ENCODE results near the gene POLR3GL. TPM values are rescaled to one million over a fixed set of nuclear protein-coding genes. Genes with fewer than 3 reads are reported as not detected.
A peak's percentile ranks its signal among the peaks of the same experiment; 100 is the strongest.

The POLR3GL gene
- total RNA-seq, 2 experiments from 2014 or later, result 27.3 to 30.9 TPM

DNA sequence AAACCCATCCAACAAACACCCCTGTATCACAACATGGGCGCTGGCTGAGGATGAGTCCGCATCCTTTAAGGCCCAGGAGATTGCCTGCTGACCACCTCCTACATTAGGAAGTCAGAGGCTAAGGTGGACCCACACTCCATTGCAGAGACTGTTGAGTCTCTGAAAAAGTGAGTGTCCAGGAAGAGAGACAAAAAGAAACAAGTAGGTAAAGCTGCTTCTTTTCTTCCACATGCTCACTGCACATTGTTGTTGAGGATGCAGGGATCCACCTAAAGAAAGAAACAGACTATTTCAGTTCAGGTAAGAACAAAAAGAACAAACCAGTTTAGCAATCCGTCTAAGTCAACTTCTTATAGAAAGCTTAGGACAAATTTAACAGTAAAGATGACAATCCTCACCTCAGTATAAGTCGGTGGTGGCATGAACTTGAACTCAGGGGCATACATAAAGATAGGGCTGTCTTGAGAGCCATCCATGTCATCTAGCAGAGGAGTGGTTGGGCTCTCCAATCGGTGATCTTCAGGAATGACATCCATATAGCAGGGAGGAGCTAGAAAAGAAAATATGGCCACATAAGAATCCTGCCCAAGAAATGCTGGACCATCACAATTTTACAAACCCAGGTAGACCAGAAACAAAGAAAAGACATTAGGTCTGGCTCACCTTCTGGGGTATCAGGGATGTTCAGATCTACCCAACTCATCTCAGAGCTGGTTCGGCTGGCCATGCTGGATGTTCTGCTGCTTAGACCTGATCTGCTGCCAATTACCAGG, 29.3 kb downstream of the POLR3GL start:
- CTCF ChIA-PET, result interaction anchor here (1.3 to 5.2 kb wide), 3 partner anchors 12 to 30 kb away, joined by 3 to 43 read pairs (median 13); partner anchors contain the start of gene ANKRD34A
- Mint-ChIP-seq H3K36me3 (peaks cover 38% of the 10 kb centered on the region), H3K9me3 (no peaks in the 10 kb centered on the region), H3K4me3 (peak overlapping the region; percentile 88), H3K27me3 (no peaks in the 10 kb centered on the region), H3K4me1 (ENCODE audit: low read depth) (peaks cover 57% of the 10 kb centered on the region), H3K27ac (peak overlapping the region; percentile 92)
- intact Hi-C loops (cut with micrococcal nuclease), result no loop called here
- POLR2A ChIA-PET, result interaction anchor here (0.6 to 13.2 kb wide), 4 partner anchors 9 to 30 kb away, joined by 3 to 183 read pairs (median 4); partner anchors contain the start of genes ANKRD34A and POLR3GL
- no peak for DNase-seq

DNA sequence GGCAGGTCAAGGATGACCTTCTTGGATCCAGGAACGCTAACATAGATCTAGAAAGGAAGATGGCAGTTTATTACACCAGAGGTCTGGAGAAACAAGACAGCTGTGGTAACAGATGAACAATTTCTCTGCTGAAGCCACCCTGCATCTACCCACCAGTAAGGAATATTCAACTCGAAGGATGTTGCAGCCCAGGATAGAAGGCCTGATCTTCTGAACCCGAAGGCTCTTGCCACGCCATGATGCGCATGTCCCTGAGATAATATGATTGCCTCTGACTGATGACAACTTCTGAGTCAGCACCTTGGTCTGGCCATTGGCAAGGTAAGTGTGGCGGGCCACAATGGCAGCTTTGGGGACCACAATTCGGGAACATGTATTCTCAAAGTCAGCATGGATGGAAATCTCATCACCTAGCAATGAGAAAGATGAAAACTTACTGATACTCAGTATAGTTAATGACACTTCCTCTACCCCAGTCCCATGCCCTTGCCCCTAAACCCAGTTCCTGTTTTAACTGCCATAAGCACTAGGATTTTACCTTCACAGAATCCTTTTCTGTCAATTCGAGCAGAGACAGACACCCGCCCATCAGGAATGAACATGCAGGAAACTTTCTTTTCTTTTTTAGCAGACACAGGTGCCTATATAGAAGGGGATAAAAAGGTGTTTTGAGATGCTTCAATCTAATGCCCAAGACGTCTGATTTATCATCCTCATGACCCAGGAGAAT, 30.1 kb downstream of the POLR3GL start:
- Mint-ChIP-seq H3K27ac (peak overlapping the region; percentile 92), H3K4me3 (peak overlapping the region; percentile 88), H3K36me3 (peaks cover 38% of the 10 kb centered on the region), H3K9me3 (no peaks in the 10 kb centered on the region), H3K27me3 (no peaks in the 10 kb centered on the region), H3K4me1 (ENCODE audit: low read depth) (peaks cover 63% of the 10 kb centered on the region)
- ChIA-PET POLR2A (interaction anchor here (0.6 to 13.2 kb wide), 5 partner anchors 9 to 75 kb away, joined by 3 to 183 read pairs (median 3); partner anchors contain the start of genes ANKRD34A and POLR3GL), CTCF (interaction anchor here (1.7 to 5.2 kb wide), 5 partner anchors 10 to 16 kb away, joined by 5 to 72 read pairs (median 13); no protein-coding TSS in a partner anchor)
- peak; percentile 74 for DNase-seq
- intact Hi-C loops (cut with micrococcal nuclease), result loop anchor here (5.0 kb wide), 2 partner anchors 137 to 167 kb away; partner anchors contain the start of gene PIAS3

DNA sequence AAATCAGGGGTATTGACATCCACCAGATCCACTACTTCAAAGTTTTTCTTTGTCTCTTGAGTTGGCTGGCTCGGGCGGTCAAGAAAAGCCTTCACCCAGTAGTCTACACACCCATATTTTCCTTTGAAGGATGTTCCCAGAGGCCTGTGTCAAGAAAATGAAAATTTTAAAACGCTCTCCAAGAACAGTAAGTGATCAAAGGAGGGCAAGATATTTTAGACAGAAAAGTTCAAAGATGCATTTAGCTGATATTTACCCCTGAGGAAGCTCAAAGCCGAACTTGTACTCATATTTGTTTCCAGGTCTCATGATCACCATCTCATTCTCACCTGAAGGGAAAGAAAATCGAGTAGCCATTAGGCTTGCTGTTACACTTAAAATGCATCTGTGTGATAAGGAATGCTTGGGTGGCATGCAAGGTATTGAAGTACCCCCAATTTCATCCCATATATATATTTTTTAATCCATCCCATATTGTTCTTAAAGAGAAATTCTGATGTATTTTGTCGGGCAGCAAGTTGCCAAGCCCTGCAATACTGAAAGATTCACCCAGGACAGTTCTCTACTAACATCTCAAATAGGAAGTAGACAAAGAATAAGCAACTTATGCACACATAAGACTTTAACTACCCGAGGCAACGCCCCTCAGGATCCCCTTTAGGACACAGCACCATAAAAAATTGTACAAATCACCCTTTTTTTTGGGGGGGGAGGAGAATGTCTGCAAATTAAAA, 30.8 kb downstream of the POLR3GL start:
- POLR2A ChIA-PET, result interaction anchor here (1.2 to 13.2 kb wide), 6 partner anchors 12 to 76 kb away, joined by 3 to 183 read pairs (median 8); partner anchors contain the start of genes ANKRD34A, POLR3GL and RBM8A
- H3K36me3 Mint-ChIP-seq, result peaks cover 38% of the 10 kb centered on the region
- H3K4me3 Mint-ChIP-seq, result peak overlapping the region; percentile 88
- intact Hi-C loops (cut with micrococcal nuclease), result loop anchor here (5.0 kb wide), 2 partner anchors 138 to 168 kb away; partner anchors contain the start of gene PIAS3
- H3K9me3 Mint-ChIP-seq, result no peaks in the 10 kb centered on the region
- no peak for DNase-seq
- CTCF ChIA-PET, result interaction anchor here (0.7 to 5.0 kb wide), 4 partner anchors 11 to 68 kb away, joined by 3 to 72 read pairs (median 8); partner anchors contain the start of gene RBM8A
- H3K27me3 Mint-ChIP-seq, result no peaks in the 10 kb centered on the region
- H3K4me1 Mint-ChIP-seq (ENCODE audit: low read depth), result peaks cover 69% of the 10 kb centered on the region
- H3K27ac Mint-ChIP-seq, result peak overlapping the region; percentile 92

DNA sequence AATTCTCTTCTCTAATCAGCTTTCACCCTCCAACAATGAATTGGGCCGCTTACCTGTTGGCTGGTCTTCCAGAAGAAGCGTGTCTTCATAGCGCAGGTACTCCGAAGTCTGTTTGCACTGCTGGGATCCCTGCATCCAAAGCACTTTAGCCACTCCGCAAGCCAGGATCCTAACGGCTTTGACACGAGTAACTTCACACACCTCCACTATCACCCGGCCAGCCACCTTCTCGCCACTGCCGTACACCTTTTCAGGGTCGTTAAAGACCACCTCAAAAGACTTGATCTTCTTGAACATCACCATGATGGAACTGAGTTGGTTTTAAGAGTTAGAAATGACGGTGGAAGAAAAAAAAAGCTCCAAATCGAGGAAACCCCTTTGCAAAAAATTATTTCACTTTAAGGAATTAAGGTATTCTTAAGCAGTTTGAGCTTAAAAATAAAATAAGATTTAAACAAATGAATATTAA, 31.5 kb downstream of the POLR3GL start:
- Mint-ChIP-seq H3K27ac (peak overlapping the region; percentile 92), H3K4me3 (peak overlapping the region; percentile 88), H3K9me3 (no peaks in the 10 kb centered on the region), H3K36me3 (peaks cover 38% of the 10 kb centered on the region), H3K4me1 (ENCODE audit: low read depth) (peaks cover 62% of the 10 kb centered on the region), H3K27me3 (no peaks in the 10 kb centered on the region)
- intact Hi-C loops (cut with micrococcal nuclease), result loop anchor here (1.0 to 5.0 kb wide), 6 partner anchors 16 to 169 kb away; partner anchors contain the start of genes ANKRD34A, LIX1L, PIAS3 and POLR3GL
- no peak for DNase-seq
- ChIA-PET CTCF (interaction anchor here (1.1 to 5.0 kb wide), 4 partner anchors 11 to 37 kb away, joined by 3 to 72 read pairs (median 8); no protein-coding TSS in a partner anchor), POLR2A (interaction anchor here (1.2 to 13.2 kb wide), 8 partner anchors 10 to 76 kb away, joined by 3 to 183 read pairs (median 6); partner anchors contain the start of genes ANKRD34A, LIX1L, POLR3GL and RBM8A)

DNA sequence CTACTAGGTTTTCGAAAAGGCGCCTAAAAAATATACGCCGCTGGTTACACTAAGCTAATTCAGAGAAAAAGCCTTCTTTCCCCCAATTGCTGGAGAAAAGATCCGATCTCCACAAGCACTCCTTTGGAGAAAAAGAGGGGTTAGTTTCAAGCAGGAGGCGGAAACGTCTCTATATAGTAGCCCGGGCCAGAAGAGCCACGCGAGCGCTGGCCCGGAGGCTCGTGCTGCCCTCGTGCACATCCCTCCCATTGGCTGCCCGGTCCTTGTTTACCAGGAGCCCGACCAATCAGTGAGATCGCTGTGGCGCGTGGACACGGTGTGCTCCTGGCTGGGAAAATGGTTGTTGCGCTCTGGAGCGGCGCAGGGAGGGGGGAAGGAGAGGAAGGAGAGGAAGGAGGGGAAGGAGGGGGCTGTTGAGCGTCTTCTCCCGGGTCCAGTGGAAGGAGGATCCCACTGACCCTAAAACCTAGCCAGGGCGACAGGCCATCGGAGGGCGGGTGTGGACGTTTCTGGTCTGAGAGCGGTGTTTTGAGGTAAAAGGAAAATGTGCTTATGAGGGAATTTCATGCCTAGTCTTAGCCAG, 32.0 kb downstream of the POLR3GL start, which contains the start of gene TXNIP:
TSS of gene TXNIP (minus strand) at position 147 of the 583 bp plus-strand sequence. CDS start 313 bp downstream, outside the sequence.
- Mint-ChIP-seq H3K36me3 (peaks cover 38% of the 10 kb centered on the region), H3K4me3 (peak within 1 kb of the TSS; percentile 88), H3K9me3 (no peaks in the 10 kb centered on the region), H3K4me1 (ENCODE audit: low read depth) (peaks cover 63% of the 10 kb centered on the region), H3K27ac (peak within 1 kb of the TSS; percentile 92), H3K27me3 (no peaks in the 10 kb centered on the region)
- intact Hi-C loops (cut with micrococcal nuclease), result loop anchor here (1.0 to 5.0 kb wide), 7 partner anchors 16 to 169 kb away; partner anchors contain the start of genes ANKRD34A, LIX1L, PEX11B and PIAS3
- DNase-seq, result peak; percentile 97
- POLR2A ChIA-PET, result interaction anchor here (1.0 to 13.2 kb wide), 10 partner anchors 10 to 77 kb away, joined by 3 to 183 read pairs (median 6); partner anchors contain the start of genes ANKRD34A, LIX1L, POLR3GL and RBM8A
- CTCF ChIA-PET, result interaction anchor here (1.1 to 5.0 kb wide), 6 partner anchors 11 to 36 kb away, joined by 3 to 72 read pairs (median 8); partner anchors contain the start of genes ANKRD34A and POLR3GL

GRCh38 chr1:145997016-145997717, 32.7 kb downstream of the POLR3GL start:
- H3K27me3 Mint-ChIP-seq, result no peaks in the 10 kb centered on the region
- H3K4me1 Mint-ChIP-seq (ENCODE audit: low read depth), result peaks cover 63% of the 10 kb centered on the region
- peak overlapping the region; percentile 92 for H3K27ac Mint-ChIP-seq
- peak; percentile 69 for DNase-seq
- peak overlapping the region; percentile 88 for H3K4me3 Mint-ChIP-seq
- peaks cover 38% of the 10 kb centered on the region for H3K36me3 Mint-ChIP-seq
- no peaks in the 10 kb centered on the region for H3K9me3 Mint-ChIP-seq
- ChIA-PET POLR2A (interaction anchor here (1.0 to 13.2 kb wide), 8 partner anchors 10 to 74 kb away, joined by 3 to 183 read pairs (median 8); partner anchors contain the start of genes ANKRD34A, LIX1L, POLR3GL and RBM8A), CTCF (interaction anchor here (1.1 to 5.0 kb wide), 7 partner anchors 10 to 35 kb away, joined by 3 to 72 read pairs (median 4); partner anchors contain the start of genes ANKRD34A and POLR3GL)
- intact Hi-C loops (cut with micrococcal nuclease), result loop anchor here (1.0 to 5.0 kb wide), 3 partner anchors 79 to 170 kb away; partner anchors contain the start of genes PEX11B and PIAS3

DNA sequence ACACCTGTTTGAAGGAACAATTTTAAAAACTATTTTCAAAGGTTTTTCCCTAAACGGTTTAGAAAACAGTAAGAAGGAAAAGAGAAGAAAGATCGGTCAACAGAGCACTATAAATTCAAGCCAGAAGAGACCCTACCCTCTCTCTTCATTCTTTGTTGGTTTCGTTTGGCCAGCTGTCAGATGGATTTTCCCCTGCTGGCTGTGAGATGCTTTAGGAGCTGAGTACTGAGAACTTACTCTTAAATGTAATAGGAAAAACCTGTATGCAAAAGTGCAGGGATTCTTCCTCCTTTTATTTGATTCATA, 33.2 kb downstream of the POLR3GL start:
- H3K4me3 Mint-ChIP-seq, result peak overlapping the region; percentile 88

GRCh38 chr1:145999321-146000024, 35.0 kb downstream of the POLR3GL start:
- intact Hi-C loops (cut with micrococcal nuclease), result loop anchor here (5.0 kb wide), 2 partner anchors 142 to 172 kb away; partner anchors contain the start of gene PIAS3
- ChIA-PET POLR2A (interaction anchor here (0.8 to 13.2 kb wide), 2 partner anchors 19 to 42 kb away, joined by 5 to 183 read pairs; partner anchors contain the start of gene LIX1L), CTCF (interaction anchor here (3.2 to 5.0 kb wide), 2 partner anchors 20 to 36 kb away, joined by 11 to 72 read pairs; partner anchors contain the start of genes ANKRD34A and POLR3GL)
- Mint-ChIP-seq H3K4me3 (peak overlapping the region; percentile 63), H3K27ac (peak overlapping the region; percentile 92), H3K4me1 (ENCODE audit: low read depth) (peaks cover 53% of the 10 kb centered on the region), H3K27me3 (no peaks in the 10 kb centered on the region), H3K36me3 (peaks cover 17% of the 10 kb centered on the region), H3K9me3 (no peaks in the 10 kb centered on the region)
- no peak for DNase-seq

More for the DNA sequence above, 33.2 kb downstream of the POLR3GL start:
- intact Hi-C loops (cut with micrococcal nuclease), result loop anchor here (1.0 to 5.0 kb wide), 3 partner anchors 79 to 170 kb away; partner anchors contain the start of genes PEX11B and PIAS3
- H3K36me3 Mint-ChIP-seq, result peaks cover 36% of the 10 kb centered on the region
- H3K27ac Mint-ChIP-seq, result peak overlapping the region; percentile 92
- no peaks in the 10 kb centered on the region for H3K27me3 Mint-ChIP-seq
- H3K4me1 Mint-ChIP-seq (ENCODE audit: low read depth), result peaks cover 59% of the 10 kb centered on the region
- CTCF ChIA-PET, result interaction anchor here (0.6 to 5.0 kb wide), 6 partner anchors 10 to 174 kb away, joined by 3 to 72 read pairs (median 4); partner anchors contain the start of genes ANKRD34A, POLR3GL and RNF115
- no peaks in the 10 kb centered on the region for H3K9me3 Mint-ChIP-seq
- DNase-seq, result no peak
- POLR2A ChIA-PET, result interaction anchor here (1.0 to 13.2 kb wide), 6 partner anchors 9 to 74 kb away, joined by 4 to 183 read pairs (median 12); partner anchors contain the start of genes ANKRD34A, POLR3GL and RBM8A

DNA sequence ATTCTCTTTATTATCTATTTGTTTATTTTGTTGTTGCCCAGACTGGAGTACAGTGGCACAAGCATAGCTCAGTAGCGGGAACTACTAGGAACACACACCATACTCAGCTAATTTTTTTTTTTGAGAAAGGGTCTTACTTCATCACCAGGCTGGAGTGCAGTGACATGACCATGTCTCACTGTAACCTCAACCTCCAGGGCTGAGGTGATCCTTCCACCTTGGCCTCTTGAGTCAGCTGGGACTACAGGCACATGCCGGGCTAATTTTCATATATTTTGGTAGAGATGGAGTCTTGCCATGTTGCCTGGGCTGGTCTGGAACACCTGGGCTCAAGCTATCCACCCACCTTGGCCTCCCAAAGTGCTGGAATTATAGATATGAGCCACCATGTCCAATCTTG, 37.2 kb downstream of the POLR3GL start:
- no peak overlapping the region for H3K4me3 Mint-ChIP-seq
- no peaks in the 10 kb centered on the region for H3K36me3 Mint-ChIP-seq
- no peaks in the 10 kb centered on the region for H3K9me3 Mint-ChIP-seq
- intact Hi-C loops (cut with micrococcal nuclease), result no loop called here
- no peaks in the 10 kb centered on the region for H3K27me3 Mint-ChIP-seq
- DNase-seq, result no peak
- ChIA-PET POLR2A (interaction anchor here (0.7 to 4.6 kb wide), 3 partner anchors 11 to 22 kb away, joined by 3 to 23 read pairs (median 3); no protein-coding TSS in a partner anchor), CTCF (interaction anchor here (0.6 to 4.5 kb wide), 2 partner anchors 23 to 34 kb away, joined by 3 to 67 read pairs; no protein-coding TSS in a partner anchor)
- peaks cover 69% of the 10 kb centered on the region for H3K4me1 Mint-ChIP-seq (ENCODE audit: low read depth)
- H3K27ac Mint-ChIP-seq, result peak overlapping the region; percentile 82

All from activated CD4-positive, alpha-beta memory T cell treated with anti-CD3 and anti-CD28 coated beads for 36 hours (primary cell).